Loucy (cell line): ENCODE results near the gene WIZ.

Experiments
- H2AFZ ChIP-seq: fragments of 200-600 bp; sonication (generic); 2 replicates; pipeline ENCODE4 v1.6.0; 2016; ENCODE audit warnings: antibody characterized with exemption, mild to moderate bottlenecking, low read length, moderate library complexity
- H3F3A ChIP-seq: fragments of 200-600 bp; 2 replicates; pipeline ENCODE4 v1.6.0; 2016; ENCODE audit warnings: antibody characterized with exemption, low read depth, mild to moderate bottlenecking
- H3K27me3 ChIP-seq: fragments of 200-600 bp; sonication (generic); 2 replicates; pipeline ENCODE4 v1.6.1; 2014; ENCODE audit warnings: low read length, mild to moderate bottlenecking; ENCODE audit not compliant: insufficient read depth, poor library complexity, severe bottlenecking
- H3K36me3 ChIP-seq: fragments of 200-600 bp; sonication (generic); 2 replicates; pipeline ENCODE4 v1.6.1; 2016; ENCODE audit warnings: low read length; ENCODE audit not compliant: insufficient read depth
- H3K4me1 ChIP-seq: fragments of 200-600 bp; sonication (generic); 2 replicates; pipeline ENCODE4 v1.5.1; 2014; ENCODE audit warnings: low read length, mild to moderate bottlenecking; ENCODE audit not compliant: insufficient read depth, poor library complexity, severe bottlenecking
- H3K4me2 ChIP-seq: fragments of 200-600 bp; sonication (generic); 2 replicates; pipeline ENCODE4 v1.6.0; 2014; ENCODE audit warnings: antibody characterized with exemption, low read length, low read depth, mild to moderate bottlenecking; ENCODE audit not compliant: poor library complexity, severe bottlenecking
- H3K4me3 ChIP-seq: fragments of 200-600 bp; sonication (generic); 2 replicates; pipeline ENCODE4 v1.5.1; 2014; ENCODE audit warnings: low read length, mild to moderate bottlenecking, mixed read lengths; ENCODE audit not compliant: poor library complexity, severe bottlenecking
- H3K79me2 ChIP-seq: fragments of 200-600 bp; sonication (generic); 2 replicates; pipeline ENCODE4 v1.6.1; 2014; ENCODE audit warnings: low read length; ENCODE audit not compliant: insufficient read depth
- H3K9ac ChIP-seq: fragments of 200-600 bp; sonication (generic); 2 replicates; pipeline ENCODE4 v1.6.0; 2014; ENCODE audit warnings: mild to moderate bottlenecking, low read depth, low read length, moderate library complexity; ENCODE audit not compliant: poor library complexity, severe bottlenecking
- H3K9me2 ChIP-seq: fragments of 200-600 bp; sonication (generic); replicated peaks from 2 replicates; pipeline ENCODE4 v1.6.1; 2016; ENCODE audit warnings: low read depth, low read length, mixed read lengths
- H3K9me3 ChIP-seq: fragments of 200-600 bp; sonication (generic); 2 replicates; pipeline ENCODE4 v1.6.1; 2014; ENCODE audit warnings: mild to moderate bottlenecking, antibody characterized with exemption, low read length, low read depth; ENCODE audit not compliant: insufficient read depth
- H4K20me1 ChIP-seq: fragments of 200-600 bp; sonication (generic); 2 replicates; pipeline ENCODE4 v1.6.0; 2014; ENCODE audit warnings: antibody characterized with exemption, low read length, mild to moderate bottlenecking; ENCODE audit not compliant: insufficient read depth, poor library complexity, severe bottlenecking
- EZH2phosphoT487 ChIP-seq: fragments of 200-600 bp; IDR thresholded peaks from 2 replicates; pipeline ENCODE4 v1.6.1; 2018; ENCODE audit warnings: antibody characterized with exemption, mild to moderate bottlenecking, moderate library complexity, borderline replicate concordance
- TF ChIP-seq, protein P1 (sequence below): fragments of 200-600 bp; sonication (generic); conservative IDR thresholded peaks from 2 replicates; pipeline ENCODE4 v1.5.1; 2014; ENCODE audit warnings: mild to moderate bottlenecking, antibody characterized with exemption, low read length

Gene WIZ

GRCh38 chr19:15399234-15399515 is 50.6 kb downstream of the WIZ start:
- no peaks in the 10 kb centered on the region for H3F3A ChIP-seq
- H3K4me2 ChIP-seq, result no peak overlapping the region
- H3K4me3 ChIP-seq, result no peak overlapping the region
- peaks cover 36% of the 10 kb centered on the region for H4K20me1 ChIP-seq
- H3K27me3 ChIP-seq, result no peaks in the 10 kb centered on the region
- no peak for TF ChIP-seq EZH2phosphoT487
- TF ChIP-seq, protein P1, sequence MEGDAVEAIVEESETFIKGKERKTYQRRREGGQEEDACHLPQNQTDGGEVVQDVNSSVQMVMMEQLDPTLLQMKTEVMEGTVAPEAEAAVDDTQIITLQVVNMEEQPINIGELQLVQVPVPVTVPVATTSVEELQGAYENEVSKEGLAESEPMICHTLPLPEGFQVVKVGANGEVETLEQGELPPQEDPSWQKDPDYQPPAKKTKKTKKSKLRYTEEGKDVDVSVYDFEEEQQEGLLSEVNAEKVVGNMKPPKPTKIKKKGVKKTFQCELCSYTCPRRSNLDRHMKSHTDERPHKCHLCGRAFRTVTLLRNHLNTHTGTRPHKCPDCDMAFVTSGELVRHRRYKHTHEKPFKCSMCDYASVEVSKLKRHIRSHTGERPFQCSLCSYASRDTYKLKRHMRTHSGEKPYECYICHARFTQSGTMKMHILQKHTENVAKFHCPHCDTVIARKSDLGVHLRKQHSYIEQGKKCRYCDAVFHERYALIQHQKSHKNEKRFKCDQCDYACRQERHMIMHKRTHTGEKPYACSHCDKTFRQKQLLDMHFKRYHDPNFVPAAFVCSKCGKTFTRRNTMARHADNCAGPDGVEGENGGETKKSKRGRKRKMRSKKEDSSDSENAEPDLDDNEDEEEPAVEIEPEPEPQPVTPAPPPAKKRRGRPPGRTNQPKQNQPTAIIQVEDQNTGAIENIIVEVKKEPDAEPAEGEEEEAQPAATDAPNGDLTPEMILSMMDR, result no peak
- no peaks in the 10 kb centered on the region for H3K9me2 ChIP-seq
- peaks cover 39% of the 10 kb centered on the region for H3K79me2 ChIP-seq
- H3K9me3 ChIP-seq, result no peaks in the 10 kb centered on the region
- no peak overlapping the region for H2AFZ ChIP-seq
- peaks cover 97% of the 10 kb centered on the region for H3K36me3 ChIP-seq
- no peaks in the 10 kb centered on the region for H3K4me1 ChIP-seq
- H3K9ac ChIP-seq, result no peak overlapping the region

GRCh38 chr19:15398501-15399233 is 51.1 kb downstream of the WIZ start:
- H3K36me3 ChIP-seq, result peaks cover 97% of the 10 kb centered on the region
- no peaks in the 10 kb centered on the region for H3K4me1 ChIP-seq
- H3K27me3 ChIP-seq, result no peaks in the 10 kb centered on the region
- H3K9me3 ChIP-seq, result no peaks in the 10 kb centered on the region
- H3K4me3 ChIP-seq, result no peak overlapping the region
- no peaks in the 10 kb centered on the region for H3F3A ChIP-seq
- peaks cover 31% of the 10 kb centered on the region for H4K20me1 ChIP-seq
- no peak overlapping the region for H3K4me2 ChIP-seq
- TF ChIP-seq, protein P1, result no peak
- no peak for TF ChIP-seq EZH2phosphoT487
- H2AFZ ChIP-seq, result no peak overlapping the region
- peaks cover 34% of the 10 kb centered on the region; the same call in 1 of the 2 replicates for H3K79me2 ChIP-seq
- H3K9me2 ChIP-seq, result no peaks in the 10 kb centered on the region
- H3K9ac ChIP-seq, result no peak overlapping the region

DNA sequence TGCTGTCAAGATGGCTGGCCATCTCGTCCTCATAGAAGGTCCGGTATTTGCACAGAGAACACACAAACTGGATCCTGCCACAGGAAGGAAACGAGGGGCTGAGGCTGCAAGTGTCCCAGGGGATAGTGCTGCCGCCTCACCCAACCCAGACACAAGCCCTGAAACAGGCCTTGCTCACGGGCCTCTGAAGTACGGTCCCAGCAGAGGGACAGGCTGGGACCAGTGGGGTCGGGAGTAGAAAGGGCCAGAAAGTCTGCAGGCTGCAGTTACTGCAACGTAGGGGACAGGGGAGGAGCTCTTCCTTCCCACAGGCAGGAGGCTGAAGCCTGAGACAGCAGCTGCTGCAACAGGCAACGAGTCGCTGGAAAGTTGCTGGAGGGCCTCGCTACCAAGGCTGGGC is 52.0 kb downstream of the WIZ start:
- Histone ChIP-seq H3K27me3 (no peaks in the 10 kb centered on the region), H3K79me2 (peaks cover 25% of the 10 kb centered on the region; the same call in 1 of the 2 replicates), H3K4me1 (no peaks in the 10 kb centered on the region), H3K9ac (no peak overlapping the region), H2AFZ (no peak overlapping the region), H3F3A (no peaks in the 10 kb centered on the region), H3K9me3 (no peaks in the 10 kb centered on the region), H3K4me2 (no peak overlapping the region), H3K9me2 (no peaks in the 10 kb centered on the region), H3K36me3 (peaks cover 97% of the 10 kb centered on the region), H3K4me3 (no peak overlapping the region), H4K20me1 (peaks cover 22% of the 10 kb centered on the region)
- no peak for TF ChIP-seq EZH2phosphoT487
- TF ChIP-seq, protein P1, result no peak
